BE2C (cell line): ENCODE measurements around the gene GARIN5B.

Source experiments
- DNase-seq: peaks from one replicate; pipeline ENCODE4 v3.0.0-alpha.2; 2020
- H3K27me3 ChIP-seq: fragments of 250-450 bp; sonication (Bioruptor Pico); 2 replicates; pipeline ENCODE4 v1.5.1; 2020; ENCODE audit warnings: mild to moderate bottlenecking
- H3K36me3 ChIP-seq: fragments of 250-450 bp; sonication (Bioruptor Pico); 2 replicates; pipeline ENCODE4 v1.5.1; 2020; ENCODE audit warnings: mild to moderate bottlenecking
- H3K4me1 ChIP-seq: fragments of 250-450 bp; sonication (Bioruptor Pico); 2 replicates; pipeline ENCODE4 v1.5.1; 2020
- H3K4me3 ChIP-seq: 2 replicates; pipeline ENCODE4 v1.5.1; 2011; ENCODE audit warnings: low read depth, low read length
- H3K9me3 ChIP-seq: fragments of 250-450 bp; sonication (Bioruptor Pico); 2 replicates; pipeline ENCODE4 v1.5.1; 2020
- TF ChIP-seq, protein P1 (sequence below): IDR thresholded peaks from 2 replicates; pipeline ENCODE4 v1.5.1; 2012; ENCODE audit warnings: mild to moderate bottlenecking, low read depth, low read length

The GARIN5B gene

GRCh38 chr19:55376241-55376933 is 13.3 kb upstream of the GARIN5B start, which contains the start of gene TMEM190:
TSS of gene TMEM190 (plus strand) at chr19:55376826. CDS start at chr19:55376854, 28 bp downstream.
- Histone ChIP-seq H3K36me3 (no peaks in the 10 kb centered on the region), H3K4me3 (peak within 1 kb of the TSS; percentile 14), H3K4me1 (peaks cover 14% of the 10 kb centered on the region), H3K27me3 (no peaks in the 10 kb centered on the region), H3K9me3 (no peaks in the 10 kb centered on the region)
- TF ChIP-seq, protein P1, sequence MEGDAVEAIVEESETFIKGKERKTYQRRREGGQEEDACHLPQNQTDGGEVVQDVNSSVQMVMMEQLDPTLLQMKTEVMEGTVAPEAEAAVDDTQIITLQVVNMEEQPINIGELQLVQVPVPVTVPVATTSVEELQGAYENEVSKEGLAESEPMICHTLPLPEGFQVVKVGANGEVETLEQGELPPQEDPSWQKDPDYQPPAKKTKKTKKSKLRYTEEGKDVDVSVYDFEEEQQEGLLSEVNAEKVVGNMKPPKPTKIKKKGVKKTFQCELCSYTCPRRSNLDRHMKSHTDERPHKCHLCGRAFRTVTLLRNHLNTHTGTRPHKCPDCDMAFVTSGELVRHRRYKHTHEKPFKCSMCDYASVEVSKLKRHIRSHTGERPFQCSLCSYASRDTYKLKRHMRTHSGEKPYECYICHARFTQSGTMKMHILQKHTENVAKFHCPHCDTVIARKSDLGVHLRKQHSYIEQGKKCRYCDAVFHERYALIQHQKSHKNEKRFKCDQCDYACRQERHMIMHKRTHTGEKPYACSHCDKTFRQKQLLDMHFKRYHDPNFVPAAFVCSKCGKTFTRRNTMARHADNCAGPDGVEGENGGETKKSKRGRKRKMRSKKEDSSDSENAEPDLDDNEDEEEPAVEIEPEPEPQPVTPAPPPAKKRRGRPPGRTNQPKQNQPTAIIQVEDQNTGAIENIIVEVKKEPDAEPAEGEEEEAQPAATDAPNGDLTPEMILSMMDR = no peak
- DNase-seq = no peak

DNA sequence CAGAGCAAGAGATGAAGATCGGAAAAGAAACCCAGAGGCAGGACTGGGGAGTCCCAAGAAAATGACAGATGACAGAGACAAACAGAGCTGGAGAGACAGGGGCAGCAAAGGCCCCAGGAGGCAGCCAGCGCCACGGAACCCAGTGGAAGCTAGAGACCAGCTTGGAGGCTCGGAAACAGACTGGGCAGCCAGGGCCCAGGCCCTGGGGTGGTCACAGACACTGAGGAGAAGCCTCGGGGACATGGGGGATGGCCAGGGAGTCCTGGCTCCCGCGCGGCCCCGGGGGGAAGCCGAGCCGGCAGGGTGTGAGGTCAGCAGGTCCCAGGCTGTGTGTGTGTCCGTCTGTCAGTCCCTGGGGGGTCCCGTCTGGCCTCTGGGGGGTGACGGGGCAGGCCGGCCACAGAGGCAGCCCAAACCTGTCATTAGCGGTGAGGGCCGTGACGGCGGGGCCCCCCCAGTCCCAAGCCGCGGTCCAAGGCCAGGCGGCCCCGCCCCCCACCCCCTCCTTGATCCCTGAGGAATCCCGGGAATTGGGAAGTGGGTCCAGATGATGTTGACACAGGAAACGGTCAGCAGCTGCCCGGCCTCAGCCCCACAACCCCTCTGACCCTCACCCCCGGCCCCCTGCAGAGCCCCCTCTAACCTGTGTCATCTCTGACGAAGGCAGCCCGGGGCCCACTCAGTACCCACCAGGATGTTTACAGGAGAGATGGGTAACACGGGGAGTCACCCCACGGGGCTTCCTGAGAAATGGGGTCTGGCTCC is 11.1 kb upstream of the GARIN5B start:
- TF ChIP-seq, protein P1 = no peak
- H3K27me3 ChIP-seq = peaks cover 14% of the 10 kb centered on the region

DNA sequence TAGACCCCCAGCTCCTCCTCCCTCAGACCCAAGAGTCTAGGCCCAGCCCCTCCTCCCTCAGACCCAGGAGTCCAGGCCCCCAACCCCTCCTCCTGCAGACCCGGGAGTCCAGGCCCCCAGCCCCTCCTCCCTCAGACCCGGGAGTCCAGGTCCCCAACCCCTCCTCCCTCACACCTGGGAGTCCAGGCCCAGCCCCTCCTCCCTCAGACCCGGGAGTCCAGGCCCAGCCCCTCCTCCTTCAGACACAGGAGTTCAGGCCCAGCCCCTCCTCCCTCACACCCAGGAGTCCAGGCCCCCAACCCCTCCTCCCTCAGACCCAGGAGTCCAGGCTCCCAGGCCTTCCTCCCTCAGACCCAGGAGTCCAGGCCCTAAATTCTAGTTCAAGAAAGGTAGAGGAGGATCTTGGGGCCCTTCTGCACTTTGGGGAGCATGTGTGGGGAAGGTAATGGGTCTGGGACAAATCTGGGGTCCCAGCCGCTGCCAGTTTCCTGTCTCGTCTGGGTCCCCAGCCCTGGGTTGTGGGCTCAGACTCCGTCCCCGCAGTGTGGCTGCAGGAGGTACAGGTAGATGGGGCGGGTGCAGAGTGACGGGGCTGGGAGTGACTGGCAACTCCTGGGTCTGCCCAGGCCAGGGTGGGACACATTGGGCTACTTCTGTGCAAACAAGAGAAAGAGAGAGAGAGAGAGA is 10.4 kb upstream of the GARIN5B start:
- H3K4me3 ChIP-seq = no peak overlapping the region
- peaks cover 16% of the 10 kb centered on the region for H3K4me1 ChIP-seq
- TF ChIP-seq, protein P1 = no peak
- H3K9me3 ChIP-seq = no peaks in the 10 kb centered on the region
- H3K27me3 ChIP-seq = peaks cover 19% of the 10 kb centered on the region
- no peaks in the 10 kb centered on the region for H3K36me3 ChIP-seq
- no peak for DNase-seq

More for the DNA sequence above, 11.1 kb upstream of the GARIN5B start:
- DNase-seq = no peak
- no peaks in the 10 kb centered on the region for H3K36me3 ChIP-seq
- no peak overlapping the region for H3K4me3 ChIP-seq
- H3K9me3 ChIP-seq = no peaks in the 10 kb centered on the region
- peaks cover 18% of the 10 kb centered on the region for H3K4me1 ChIP-seq

DNA sequence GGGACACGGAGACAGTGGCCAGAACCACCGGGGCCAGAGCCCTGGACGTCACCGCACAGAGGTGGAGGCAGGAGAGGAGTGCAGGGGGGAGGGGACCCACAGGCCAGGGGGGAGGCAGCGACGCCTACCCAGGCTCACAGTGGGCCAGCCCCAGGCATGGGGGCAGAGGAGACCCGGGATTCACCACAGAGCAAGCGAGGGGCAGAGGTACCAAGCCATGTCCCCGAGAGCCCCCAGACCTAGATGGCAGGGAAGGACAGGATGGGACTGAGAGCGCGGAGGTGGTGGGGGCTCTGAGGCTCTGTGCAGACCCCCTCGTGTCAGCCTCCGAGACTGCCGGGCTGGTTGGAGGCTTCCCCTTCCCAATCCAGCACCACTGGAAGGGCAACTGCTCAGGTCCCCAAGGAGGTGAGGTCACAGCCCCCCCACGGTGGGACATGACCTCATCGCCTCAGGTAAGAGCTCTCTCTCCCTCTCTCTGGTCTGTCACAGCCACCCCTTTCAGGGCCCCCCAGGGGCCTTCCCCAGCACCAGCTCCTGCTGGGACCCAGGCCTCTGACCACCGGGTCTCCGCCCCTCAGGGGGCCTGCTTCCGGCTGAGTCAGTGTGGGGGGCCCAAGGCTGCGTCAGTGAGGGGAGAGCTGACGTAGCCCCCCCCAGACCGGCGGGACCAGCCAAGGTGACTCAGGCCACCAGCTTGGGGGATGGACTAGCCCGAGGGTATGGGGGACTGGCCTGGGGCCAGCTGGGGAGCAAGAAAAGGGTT is 9.4 kb upstream of the GARIN5B start:
- DNase-seq = no peak
- Histone ChIP-seq H3K4me3 (no peak overlapping the region), H3K36me3 (no peaks in the 10 kb centered on the region), H3K9me3 (no peaks in the 10 kb centered on the region), H3K27me3 (peaks cover 19% of the 10 kb centered on the region), H3K4me1 (peaks cover 11% of the 10 kb centered on the region)
- TF ChIP-seq, protein P1 = no peak

DNA sequence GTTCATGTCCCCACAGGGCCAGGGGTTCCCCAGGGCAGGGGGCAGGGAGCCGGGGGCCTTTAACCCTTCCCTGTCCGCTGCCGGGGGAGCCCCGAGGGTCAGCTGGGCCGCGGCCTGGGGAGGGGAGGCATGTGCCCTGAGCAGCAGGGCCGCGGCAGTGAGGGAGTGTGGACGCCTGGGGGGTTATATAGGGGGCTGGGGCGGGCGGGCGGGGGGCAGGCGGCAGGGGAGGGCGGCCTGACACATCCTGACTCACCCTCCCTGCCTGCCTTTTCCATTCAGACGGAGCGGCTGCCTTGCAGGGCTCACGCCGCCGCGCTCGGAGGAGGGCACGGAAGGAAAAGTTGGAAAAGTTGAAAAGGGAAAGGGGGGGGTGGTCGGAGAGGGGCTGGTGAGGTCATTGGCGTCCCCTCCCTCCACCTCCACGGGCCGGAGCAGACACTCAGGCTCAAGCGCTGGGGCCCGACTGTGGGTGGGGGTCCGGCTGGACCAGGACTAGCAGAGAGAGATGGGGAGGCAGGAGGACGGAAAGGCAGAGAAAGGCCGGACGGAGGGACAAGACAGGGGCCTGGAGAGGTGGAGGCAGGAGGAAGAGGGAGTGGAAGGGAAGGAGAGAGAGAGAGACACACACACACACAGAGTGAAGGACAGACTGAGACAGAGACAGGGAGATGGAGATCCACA is 7.4 kb upstream of the GARIN5B start, which contains the start of gene IL11:
TSS of gene IL11 (minus strand) at position 159 of the 684 bp plus-strand sequence. CDS start at position 6, 153 bp downstream.
- Histone ChIP-seq H3K4me3 (peak within 1 kb of the TSS; percentile 46), H3K27me3 (peaks cover 19% of the 10 kb centered on the region)

More for the DNA sequence above, 7.4 kb upstream of the GARIN5B start, which contains the start of gene IL11:
- no peak for DNase-seq
- Histone ChIP-seq H3K9me3 (no peaks in the 10 kb centered on the region), H3K4me1 (peaks cover 9% of the 10 kb centered on the region), H3K36me3 (no peaks in the 10 kb centered on the region)
- TF ChIP-seq, protein P1 = no peak
